ENCODE results near the gene THTPA.

Gene THTPA, protein sequence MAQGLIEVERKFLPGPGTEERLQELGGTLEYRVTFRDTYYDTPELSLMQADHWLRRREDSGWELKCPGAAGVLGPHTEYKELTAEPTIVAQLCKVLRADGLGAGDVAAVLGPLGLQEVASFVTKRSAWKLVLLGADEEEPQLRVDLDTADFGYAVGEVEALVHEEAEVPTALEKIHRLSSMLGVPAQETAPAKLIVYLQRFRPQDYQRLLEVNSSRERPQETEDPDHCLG

GRCh38 chr14:23555882-23556699, at the start of gene THTPA:
Gene THTPA, plus strand, starts transcription at chr14:23556271. Its CDS starts 487 bp downstream, at chr14:23556758.
- peak; percentile 91 to 93 for DNase-seq

DNA sequence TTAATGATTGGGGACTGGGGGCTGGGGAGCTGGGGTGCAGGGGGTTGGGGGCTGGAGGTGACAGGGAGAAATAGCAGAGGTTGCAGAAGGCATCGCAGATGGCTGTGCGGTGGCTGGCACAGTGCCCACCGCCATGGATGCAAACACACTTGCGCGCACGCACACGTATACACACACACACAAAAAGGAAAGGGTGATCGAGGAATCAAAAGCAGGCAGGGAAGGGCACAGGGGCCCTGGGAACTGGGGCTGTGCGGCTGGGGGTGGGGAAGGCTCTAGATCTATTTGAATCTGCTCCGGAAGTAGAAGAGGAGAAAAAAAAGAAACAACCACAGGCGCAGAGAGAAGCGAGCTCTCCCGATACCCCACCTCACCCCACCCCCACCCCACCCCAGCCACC, 43.9 kb upstream of the THTPA start:
- DNase-seq: no peak

- no peak for DNase-seq
These were observed 42.9 kb upstream of the THTPA start for GRCh38 chr14:23513005-23513817.

- DNase-seq: no peak
These were observed 42.0 kb upstream of the THTPA start for GRCh38 chr14:23513818-23514643.

GRCh38 chr14:23514644-23514957, 41.5 kb upstream of the THTPA start:
- no peak for DNase-seq

DNA sequence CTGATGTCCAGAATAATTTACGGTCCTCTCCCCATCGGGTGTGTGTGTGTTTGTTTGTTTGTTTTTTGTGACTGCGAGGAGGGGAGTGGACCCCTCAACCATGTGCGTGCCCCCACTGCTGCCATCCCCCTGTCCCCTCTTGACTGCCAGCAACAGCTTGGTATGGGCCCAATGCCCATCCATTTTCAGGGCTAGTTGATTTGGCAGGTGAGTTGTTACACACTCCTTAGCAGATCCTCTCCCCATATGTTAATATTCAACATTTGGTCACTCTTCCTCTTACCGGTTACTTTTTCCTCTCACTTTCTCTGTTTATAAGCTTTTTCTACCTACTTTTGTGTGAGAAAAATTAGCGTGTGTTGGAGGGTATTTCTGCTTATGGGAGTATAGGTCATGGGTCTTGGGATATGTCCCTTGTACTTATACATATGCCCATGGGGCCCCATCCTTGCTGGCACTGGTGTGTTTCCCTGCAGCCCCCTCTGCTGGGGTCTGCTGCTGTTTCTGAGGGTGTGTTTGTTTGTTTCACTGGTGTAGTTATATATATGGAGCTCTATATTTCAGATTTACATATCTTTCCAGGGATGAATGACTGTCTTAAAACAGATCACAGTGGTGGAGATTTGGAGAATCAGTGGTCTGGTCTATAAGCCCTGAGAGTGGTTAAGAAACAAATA, 38.3 kb upstream of the THTPA start:
- DNase-seq: no peak

DNA sequence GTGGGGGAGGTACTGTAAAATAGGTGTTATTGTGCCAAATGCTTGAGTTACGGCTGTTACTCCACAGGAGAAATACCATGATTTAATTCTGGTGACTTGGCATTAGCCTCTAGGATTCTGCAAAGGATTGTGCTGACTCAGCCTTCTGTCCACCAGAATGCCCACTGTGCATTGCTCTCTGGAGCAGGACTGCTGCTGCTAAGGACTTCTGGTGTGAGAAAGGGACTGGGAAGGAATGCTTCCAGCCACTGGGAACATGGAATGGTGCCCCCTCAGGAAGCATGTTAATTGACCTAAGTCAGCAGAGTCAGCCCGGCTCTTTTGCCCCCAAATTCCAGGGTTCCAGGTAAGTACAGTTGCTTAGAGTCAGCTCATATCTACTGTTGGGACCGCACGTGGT, 37.4 kb upstream of the THTPA start:
- DNase-seq: no peak

DNA sequence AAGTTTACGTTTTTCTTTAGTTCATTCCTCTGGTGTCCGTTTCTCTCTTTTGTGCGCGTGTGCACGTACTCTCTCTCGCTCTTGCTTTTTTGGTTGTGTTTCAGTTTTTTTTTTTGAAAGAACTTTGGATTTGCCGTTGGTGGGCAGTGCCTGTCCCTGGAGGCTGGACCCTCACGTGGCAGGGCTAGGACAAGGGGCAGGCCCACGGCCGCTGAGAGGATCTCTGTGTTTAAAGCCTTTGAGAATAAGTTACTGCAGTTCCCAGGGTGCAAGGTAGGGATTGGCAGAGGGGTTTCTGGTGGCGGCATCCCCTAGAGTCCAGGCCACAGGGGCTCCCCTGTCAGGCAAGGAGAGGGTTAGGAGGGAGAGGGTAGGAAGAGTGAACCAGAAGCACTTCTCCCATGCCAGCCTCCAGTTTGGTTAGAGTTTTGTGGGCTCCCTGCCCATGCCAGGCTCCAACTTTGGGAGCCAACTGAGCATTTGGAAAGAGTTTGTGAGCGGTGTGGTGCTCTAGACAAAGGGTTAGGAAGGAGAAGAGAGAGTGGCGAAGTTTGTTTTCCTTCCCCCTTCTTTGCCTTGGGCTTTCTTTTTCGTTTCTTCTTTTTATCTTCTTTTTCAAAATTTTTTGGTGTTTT, 35.1 kb upstream of the THTPA start:
- no peak for DNase-seq

GRCh38 chr14:23521785-23522640, 34.1 kb upstream of the THTPA start:
- no peak for DNase-seq

- DNase-seq: no peak
These were observed 33.4 kb upstream of the THTPA start for GRCh38 chr14:23522643-23523198.

- DNase-seq: no peak
These were observed 32.6 kb upstream of the THTPA start for GRCh38 chr14:23523229-23524016.

GRCh38 chr14:23524954-23525353, 31.1 kb upstream of the THTPA start:
- no peak for DNase-seq

DNA sequence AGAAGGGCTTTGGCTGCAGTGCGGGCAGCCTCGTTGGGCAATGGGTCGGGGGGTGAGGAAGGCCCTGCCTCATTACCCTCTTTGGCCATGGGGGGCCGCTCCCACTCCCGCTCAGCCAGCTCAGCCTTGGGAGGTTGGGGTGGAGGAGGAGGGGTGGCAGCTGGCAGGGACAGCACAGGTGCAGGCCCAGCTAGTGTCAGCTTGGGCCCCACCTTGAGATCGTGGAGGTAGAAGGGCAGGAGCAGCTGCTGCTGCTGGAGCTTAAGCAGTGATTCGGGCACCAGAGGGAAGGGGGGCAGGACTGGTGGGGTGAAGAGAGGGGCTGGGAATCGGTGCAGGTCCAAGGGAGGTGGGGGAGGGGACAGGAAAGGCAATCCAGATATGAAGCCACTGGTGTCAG, 30.5 kb upstream of the THTPA start:
- DNase-seq: no peak

- no peak for DNase-seq
These were observed 27.5 kb upstream of the THTPA start for GRCh38 chr14:23528555-23528954.

DNA sequence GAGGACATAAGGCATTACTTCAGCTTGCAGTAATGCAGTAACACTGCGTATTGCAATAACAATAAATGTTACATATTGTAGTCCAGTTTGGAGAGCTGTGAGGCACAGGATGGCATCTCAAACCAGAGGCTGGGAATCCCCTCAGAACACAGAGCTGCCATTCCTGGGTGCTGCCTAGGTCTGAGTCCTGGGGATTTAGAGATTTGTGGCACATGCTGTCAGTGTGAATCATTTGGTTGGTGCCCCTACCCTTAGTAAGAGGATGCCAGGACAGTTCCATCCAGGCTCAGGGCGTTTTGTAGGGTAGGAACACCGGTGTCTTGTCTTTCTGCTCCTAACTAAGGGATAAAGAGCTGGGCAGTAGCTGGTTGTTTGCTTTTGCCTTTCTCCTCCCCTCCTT, 27.1 kb upstream of the THTPA start:
- DNase-seq: no peak

- DNase-seq: no peak
These were observed 25.6 kb upstream of the THTPA start for GRCh38 chr14:23530375-23531055.

GRCh38 chr14:23531391-23531790, 24.7 kb upstream of the THTPA start:
- DNase-seq: no peak

- no peak for DNase-seq
These were observed 23.4 kb upstream of the THTPA start for GRCh38 chr14:23532658-23533057.

Data from stimulated activated CD4-positive, alpha-beta T cell treated with anti-CD3 and anti-CD28 coated beads, Interleukin-4, amount 100 ng/mL, for 4 hours (primary cell).